Neural progenitor cell (in vitro differentiated cells): ENCODE results near the gene KSR1. TPM values are rescaled to one million over a fixed set of nuclear protein-coding genes. Genes with fewer than 3 reads are reported as not detected.
"Not testable (repeated sequence)": the region's sequence is repeated elsewhere in the genome, so short reads cannot be mapped to it uniquely, and the experiment has no call there.

Experiments
- DNase-seq: peaks from one replicate; pipeline ENCODE4 v3.0.0-alpha.2; 2016; ENCODE audit warnings: low spot score
- H2AFZ ChIP-seq: fragments of 200-600 bp; sonication (generic); replicated peaks from 2 replicates; pipeline ENCODE4 v1.6.1; 2016; ENCODE audit warnings: antibody characterized with exemption
- H3F3A ChIP-seq: fragments of 200-600 bp; sonication (generic); 2 replicates; pipeline ENCODE4 v1.6.1; 2016; ENCODE audit warnings: antibody characterized with exemption, low read depth
- H3K27ac ChIP-seq: fragments of 200-600 bp; sonication (generic); 2 replicates; pipeline ENCODE4 v1.5.1; 2016; ENCODE audit warnings: mild to moderate bottlenecking
- H3K27me3 ChIP-seq: fragments of 200-600 bp; sonication (generic); 2 replicates; pipeline ENCODE4 v1.6.1; 2016; ENCODE audit warnings: mild to moderate bottlenecking, moderate library complexity
- H3K36me3 ChIP-seq: fragments of 200-600 bp; sonication (generic); 2 replicates; pipeline ENCODE4 v1.5.1; 2016
- H3K4me1 ChIP-seq: fragments of 200-600 bp; sonication (generic); 2 replicates; pipeline ENCODE4 v1.6.1; 2016; ENCODE audit warnings: mixed run types
- H3K4me2 ChIP-seq: fragments of 200-600 bp; sonication (generic); 2 replicates; pipeline ENCODE4 v1.6.1; 2016
- H3K4me3 ChIP-seq: fragments of 200-600 bp; sonication (generic); 2 replicates; pipeline ENCODE4 v1.5.1; 2016
- H3K79me2 ChIP-seq: fragments of 200-600 bp; sonication (generic); 2 replicates; pipeline ENCODE4 v1.6.1; 2016; ENCODE audit warnings: low read depth
- H3K9ac ChIP-seq: fragments of 200-600 bp; sonication (generic); 2 replicates; pipeline ENCODE4 v1.6.1; 2016
- H3K9me3 ChIP-seq: fragments of 200-600 bp; sonication (generic); 2 replicates; pipeline ENCODE4 v1.5.1; 2016; ENCODE audit warnings: low read depth
- H4K20me1 ChIP-seq: fragments of 200-600 bp; sonication (generic); 2 replicates; pipeline ENCODE4 v1.6.1; 2016; ENCODE audit warnings: low read depth
- H3K27ac Mint-ChIP-seq: 3 replicates; pipeline ENCODE4 v1.8.0; 2021; ENCODE audit warnings: mixed read lengths
- H3K27me3 Mint-ChIP-seq: 2 replicates; pipeline ENCODE4 v1.8.0; 2022; ENCODE audit warnings: low read depth, mild to moderate bottlenecking, inconsistent platforms, moderate library complexity, mixed read lengths; ENCODE audit not compliant: insufficient read depth
- H3K36me3 Mint-ChIP-seq: 3 replicates; pipeline ENCODE4 v1.8.0; 2021; ENCODE audit warnings: mixed read lengths
- H3K4me1 Mint-ChIP-seq: 3 replicates; pipeline ENCODE4 v1.8.0; 2021; ENCODE audit warnings: mixed read lengths
- H3K4me3 Mint-ChIP-seq: 3 replicates; pipeline ENCODE4 v1.8.0; 2021; ENCODE audit warnings: mild to moderate bottlenecking, moderate library complexity, mixed read lengths
- H3K9me3 Mint-ChIP-seq: 3 replicates; pipeline ENCODE4 v1.8.0; 2020; ENCODE audit warnings: mixed read lengths
- CTCF ChIP-seq: fragments of 200-600 bp; sonication (generic); IDR thresholded peaks from 2 replicates; pipeline ENCODE4 v1.5.1; 2017; ENCODE audit warnings: antibody characterized with exemption, mild to moderate bottlenecking
- EZH2 ChIP-seq: fragments of 200-600 bp; sonication (generic); IDR thresholded peaks from 2 replicates; pipeline ENCODE4 v1.6.1; 2017; ENCODE audit warnings: antibody characterized with exemption, mild to moderate bottlenecking, moderate library complexity
- EZH2phosphoT487 ChIP-seq: fragments of 200-600 bp; sonication (generic); IDR thresholded peaks from 2 replicates; pipeline ENCODE4 v1.6.1; 2017; ENCODE audit warnings: antibody characterized with exemption
- total RNA-seq: library from RNA; depleted of rRNA; stranded (reverse); fragments of >200 nt; gene quantifications from 2 replicates; pipeline ENCODE4 v1.2.3, GENCODE V29; 2015; ENCODE audit warnings: low replicate concordance

The KSR1 gene
- total RNA-seq: 16.4 and 19.2 TPM in 2 replicates

GRCh38 chr17:27455914-27456680, at the start of gene KSR1:
Gene KSR1 (plus strand): TSS chr17:27456448. CDS start chr17:27456644, 196 bp downstream.
- peaks cover 14% of the 10 kb centered on the region for H3K27me3 Mint-ChIP-seq
- Histone ChIP-seq H3K4me2 (peak within 1 kb of the TSS; percentile 95), H2AFZ (peak within 1 kb of the TSS; percentile 92), H3K79me2 (peaks cover 42% of the 10 kb centered on the region), H3K27ac (peak within 1 kb of the TSS; percentile 86), H3K36me3 (no peaks in the 10 kb centered on the region), H3K27me3 (peaks cover 6% of the 10 kb centered on the region), H3K4me3 (peak within 1 kb of the TSS; percentile 98), H3K4me1 (peaks cover 24% of the 10 kb centered on the region), H3F3A (peaks cover 29% of the 10 kb centered on the region), H3K9ac (peak within 1 kb of the TSS; percentile 73), H3K9me3 (no peaks in the 10 kb centered on the region), H4K20me1 (peaks cover 38% of the 10 kb centered on the region)
- peaks cover 39% of the 10 kb centered on the region for H3K4me1 Mint-ChIP-seq
- peak within 1 kb of the TSS; percentile 98 for H3K4me3 Mint-ChIP-seq
- H3K9me3 Mint-ChIP-seq: no peaks in the 10 kb centered on the region
- H3K36me3 Mint-ChIP-seq: no peaks in the 10 kb centered on the region
- peak; percentile 97 for DNase-seq
- peak within 1 kb of the TSS; percentile 87 for H3K27ac Mint-ChIP-seq
- peak; percentile 10 for TF ChIP-seq EZH2
- TF ChIP-seq CTCF: peak; percentile 69
- no peak for TF ChIP-seq EZH2phosphoT487

- Histone ChIP-seq H3K9ac (no peak overlapping the region), H2AFZ (no peak overlapping the region)
These were observed 48.1 kb upstream of the KSR1 start for GRCh38 chr17:27407916-27408864.

GRCh38 chr17:27408891-27409290, 47.4 kb upstream of the KSR1 start:
- DNase-seq: no peak
- H3K36me3 Mint-ChIP-seq: no peaks in the 10 kb centered on the region
- Histone ChIP-seq H3K4me1 (no peaks in the 10 kb centered on the region), H3K27ac (no peak overlapping the region), H2AFZ (no peak overlapping the region), H3K4me2 (no peak overlapping the region), H3K4me3 (no peak overlapping the region), H3K36me3 (no peaks in the 10 kb centered on the region), H3K9ac (no peak overlapping the region), H3K27me3 (no peaks in the 10 kb centered on the region), H3F3A (no peaks in the 10 kb centered on the region), H3K79me2 (no peaks in the 10 kb centered on the region), H3K9me3 (no peaks in the 10 kb centered on the region), H4K20me1 (no peaks in the 10 kb centered on the region)
- peaks cover 2% of the 10 kb centered on the region for H3K27me3 Mint-ChIP-seq
- peaks cover 5% of the 10 kb centered on the region for H3K4me1 Mint-ChIP-seq
- H3K27ac Mint-ChIP-seq: no peak overlapping the region
- no peak overlapping the region for H3K4me3 Mint-ChIP-seq
- no peak for TF ChIP-seq CTCF
- TF ChIP-seq EZH2phosphoT487: no peak
- no peak for TF ChIP-seq EZH2
- no peaks in the 10 kb centered on the region for H3K9me3 Mint-ChIP-seq

More at GRCh38 chr17:27407916-27408864, 48.1 kb upstream of the KSR1 start:
- Mint-ChIP-seq H3K9me3 (no peaks in the 10 kb centered on the region), H3K27me3 (peaks cover 2% of the 10 kb centered on the region), H3K4me3 (no peak overlapping the region), H3K36me3 (no peaks in the 10 kb centered on the region), H3K4me1 (peaks cover 12% of the 10 kb centered on the region), H3K27ac (peak overlapping the region; percentile 49)
- no peaks in the 10 kb centered on the region for H3K27me3 ChIP-seq
- H3K36me3 ChIP-seq: no peaks in the 10 kb centered on the region
- no peaks in the 10 kb centered on the region for H3K79me2 ChIP-seq
- DNase-seq: peak; percentile 37
- no peaks in the 10 kb centered on the region for H3F3A ChIP-seq
- no peak overlapping the region for H3K27ac ChIP-seq
- H3K4me3 ChIP-seq: no peak overlapping the region
- H3K4me1 ChIP-seq: no peaks in the 10 kb centered on the region
- H3K9me3 ChIP-seq: no peaks in the 10 kb centered on the region
- no peak overlapping the region for H3K4me2 ChIP-seq
- H4K20me1 ChIP-seq: no peaks in the 10 kb centered on the region
- TF ChIP-seq EZH2 (no peak), EZH2phosphoT487 (no peak), CTCF (no peak)

- not testable (repeated sequence) for H3K36me3 ChIP-seq, H3K79me2 ChIP-seq, H3K9me3 Mint-ChIP-seq, H3K27ac ChIP-seq, H3K4me3 Mint-ChIP-seq, H3K27me3 ChIP-seq, H3K4me1 Mint-ChIP-seq, H3K9ac ChIP-seq, H3K4me1 ChIP-seq, H3K4me2 ChIP-seq, H4K20me1 ChIP-seq, H3F3A ChIP-seq, H2AFZ ChIP-seq, H3K9me3 ChIP-seq, DNase-seq, H3K36me3 Mint-ChIP-seq, H3K4me3 ChIP-seq, H3K27me3 Mint-ChIP-seq, H3K27ac Mint-ChIP-seq
These were observed 44.1 kb upstream of the KSR1 start for GRCh38 chr17:27412158-27412557.
